DOHH2 (cell line): ENCODE data around the gene TDRD6.

ENCODE experiments used
- H3F3A ChIP-seq: fragments of 200-600 bp; sonication (generic), shearing (Covaris generic); 2 replicates; pipeline ENCODE4 v1.6.0; 2016; ENCODE audit warnings: antibody characterized with exemption, mild to moderate bottlenecking; ENCODE audit not compliant: control insufficient read depth, insufficient read depth
- H3K27ac ChIP-seq: fragments of 200-600 bp; sonication (generic); 2 replicates; pipeline ENCODE4 v1.5.1; 2014; ENCODE audit warnings: low read depth, mild to moderate bottlenecking, low read length, moderate library complexity
- H3K27me3 ChIP-seq: fragments of 200-600 bp; sonication (generic); 2 replicates; pipeline ENCODE4 v1.6.1; 2014; ENCODE audit warnings: mild to moderate bottlenecking, low read length, mixed read lengths; ENCODE audit not compliant: control insufficient read depth
- H3K36me3 ChIP-seq: fragments of 200-600 bp; sonication (generic); 2 replicates; pipeline ENCODE4 v1.6.1; 2014; ENCODE audit warnings: mild to moderate bottlenecking, low read length, moderate library complexity, mixed read lengths; ENCODE audit not compliant: control insufficient read depth
- H3K4me1 ChIP-seq: fragments of 200-600 bp; sonication (generic); 2 replicates; pipeline ENCODE4 v1.6.1; 2014; ENCODE audit warnings: mild to moderate bottlenecking, low read length, mixed read lengths; ENCODE audit not compliant: control insufficient read depth
- H3K4me2 ChIP-seq: fragments of 200-600 bp; sonication (generic); 2 replicates; pipeline ENCODE4 v1.6.0; 2014; ENCODE audit warnings: mild to moderate bottlenecking, low read length, moderate library complexity
- H3K4me3 ChIP-seq: fragments of 200-600 bp; sonication (generic); 2 replicates; pipeline ENCODE4 v1.5.1; 2014; ENCODE audit warnings: mild to moderate bottlenecking, low read length, mixed read lengths
- H3K79me2 ChIP-seq: fragments of 200-600 bp; sonication (generic); 2 replicates; pipeline ENCODE4 v1.6.1; 2014; ENCODE audit warnings: mild to moderate bottlenecking, low read length, mixed read lengths; ENCODE audit not compliant: control insufficient read depth
- H3K9me2 ChIP-seq: fragments of 200-600 bp; sonication (generic); replicated peaks from 2 replicates; pipeline ENCODE4 v1.6.1; 2014; ENCODE audit warnings: mild to moderate bottlenecking, low read length, mixed read lengths; ENCODE audit not compliant: control insufficient read depth
- H3K9me3 ChIP-seq: fragments of 200-600 bp; sonication (generic); 2 replicates; pipeline ENCODE4 v1.6.1; 2014; ENCODE audit warnings: antibody characterized with exemption, low read length, mixed read lengths; ENCODE audit not compliant: control insufficient read depth, insufficient read depth
- H4K20me1 ChIP-seq: fragments of 200-600 bp; sonication (generic); 2 replicates; pipeline ENCODE4 v1.6.0; 2014; ENCODE audit warnings: low read depth, mild to moderate bottlenecking, antibody characterized with exemption, low read length, moderate library complexity; ENCODE audit not compliant: control insufficient read depth, insufficient read depth
- EZH2phosphoT487 ChIP-seq: fragments of 200-600 bp; sonication (generic); IDR thresholded peaks from 2 replicates; pipeline ENCODE4 v1.6.1; 2017; ENCODE audit warnings: borderline replicate concordance, mild to moderate bottlenecking, antibody characterized with exemption, low read length, moderate library complexity, mixed read lengths
- TF ChIP-seq, protein P1 (sequence below): fragments of 200-600 bp; sonication (generic); IDR thresholded peaks from one replicate; pipeline ENCODE4 v1.5.1; 2014; ENCODE audit warnings: antibody characterized with exemption, mild to moderate bottlenecking, low read depth, low read length; ENCODE audit not compliant: poor library complexity, severe bottlenecking

The TDRD6 gene

DNA sequence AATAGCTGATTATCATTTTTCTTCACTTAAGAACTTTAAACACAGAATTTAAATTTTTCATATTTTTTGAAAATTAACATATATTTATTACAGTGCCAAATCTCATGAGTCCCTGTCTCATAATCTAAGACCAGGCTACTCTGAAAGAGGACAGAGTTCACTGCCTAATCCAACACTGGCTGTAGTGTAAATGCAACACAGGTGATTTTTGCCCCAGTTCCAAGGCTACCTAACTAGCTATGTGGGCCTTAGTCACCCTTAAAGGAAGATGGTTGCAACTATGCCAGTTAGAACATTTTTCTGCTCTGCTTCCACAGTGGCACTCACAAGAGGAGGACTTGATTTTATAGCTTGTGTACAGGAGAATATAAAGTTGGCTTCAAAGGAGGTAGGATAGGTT, 30.0 kb upstream of the TDRD6 start:
- H3K79me2 ChIP-seq: peaks cover 31% of the 10 kb centered on the region
- H3K4me1 ChIP-seq: peaks cover 20% of the 10 kb centered on the region
- no peaks in the 10 kb centered on the region for H3K27me3 ChIP-seq
- H3K9me3 ChIP-seq: no peaks in the 10 kb centered on the region
- TF ChIP-seq, protein P1, sequence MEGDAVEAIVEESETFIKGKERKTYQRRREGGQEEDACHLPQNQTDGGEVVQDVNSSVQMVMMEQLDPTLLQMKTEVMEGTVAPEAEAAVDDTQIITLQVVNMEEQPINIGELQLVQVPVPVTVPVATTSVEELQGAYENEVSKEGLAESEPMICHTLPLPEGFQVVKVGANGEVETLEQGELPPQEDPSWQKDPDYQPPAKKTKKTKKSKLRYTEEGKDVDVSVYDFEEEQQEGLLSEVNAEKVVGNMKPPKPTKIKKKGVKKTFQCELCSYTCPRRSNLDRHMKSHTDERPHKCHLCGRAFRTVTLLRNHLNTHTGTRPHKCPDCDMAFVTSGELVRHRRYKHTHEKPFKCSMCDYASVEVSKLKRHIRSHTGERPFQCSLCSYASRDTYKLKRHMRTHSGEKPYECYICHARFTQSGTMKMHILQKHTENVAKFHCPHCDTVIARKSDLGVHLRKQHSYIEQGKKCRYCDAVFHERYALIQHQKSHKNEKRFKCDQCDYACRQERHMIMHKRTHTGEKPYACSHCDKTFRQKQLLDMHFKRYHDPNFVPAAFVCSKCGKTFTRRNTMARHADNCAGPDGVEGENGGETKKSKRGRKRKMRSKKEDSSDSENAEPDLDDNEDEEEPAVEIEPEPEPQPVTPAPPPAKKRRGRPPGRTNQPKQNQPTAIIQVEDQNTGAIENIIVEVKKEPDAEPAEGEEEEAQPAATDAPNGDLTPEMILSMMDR: no peak
- no peak for TF ChIP-seq EZH2phosphoT487
- peaks cover 48% of the 10 kb centered on the region for H3K36me3 ChIP-seq
- H3F3A ChIP-seq: no peaks in the 10 kb centered on the region; the same call in 1 of the 2 replicates
- no peak overlapping the region for H3K4me2 ChIP-seq
- no peak overlapping the region for H3K4me3 ChIP-seq
- H3K27ac ChIP-seq: no peak overlapping the region
- H4K20me1 ChIP-seq: no peaks in the 10 kb centered on the region
- H3K9me2 ChIP-seq: no peaks in the 10 kb centered on the region

DNA sequence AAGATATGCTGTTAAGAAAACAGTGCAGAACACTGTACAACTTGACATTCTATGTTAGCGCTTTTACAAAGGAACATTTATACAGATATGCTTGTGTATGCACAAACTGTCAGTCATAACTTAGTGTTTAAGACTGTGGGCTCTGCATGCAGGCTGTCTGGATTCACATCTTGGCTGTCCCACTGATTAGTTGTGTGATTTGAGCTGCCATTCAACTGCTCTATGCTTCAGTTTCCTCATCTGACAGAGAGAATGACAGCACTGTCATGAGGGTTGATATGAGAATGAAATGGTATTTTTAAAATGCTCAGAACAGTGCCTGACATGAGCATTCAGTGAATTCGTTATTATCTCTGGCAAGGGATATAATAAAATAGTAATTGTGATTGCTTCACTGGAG, 26.2 kb upstream of the TDRD6 start:
- no peaks in the 10 kb centered on the region for H3K27me3 ChIP-seq
- no peaks in the 10 kb centered on the region for H3K9me2 ChIP-seq
- peaks cover 57% of the 10 kb centered on the region for H3K36me3 ChIP-seq
- H3K4me3 ChIP-seq: no peak overlapping the region
- no peak overlapping the region for H3K4me2 ChIP-seq
- H3K27ac ChIP-seq: no peak overlapping the region
- no peak for TF ChIP-seq EZH2phosphoT487
- TF ChIP-seq, protein P1: no peak
- no peaks in the 10 kb centered on the region for H3K9me3 ChIP-seq
- no peaks in the 10 kb centered on the region for H4K20me1 ChIP-seq
- no peaks in the 10 kb centered on the region; the same call in 1 of the 2 replicates for H3F3A ChIP-seq
- no peaks in the 10 kb centered on the region for H3K4me1 ChIP-seq
- no peaks in the 10 kb centered on the region for H3K79me2 ChIP-seq

GRCh38 chr6:46667377-46667776, 20.3 kb upstream of the TDRD6 start:
- Histone ChIP-seq H3F3A (no peaks in the 10 kb centered on the region), H3K79me2 (no peaks in the 10 kb centered on the region), H3K4me1 (no peaks in the 10 kb centered on the region), H3K36me3 (peaks cover 54% of the 10 kb centered on the region), H3K4me3 (no peak overlapping the region), H3K9me2 (no peaks in the 10 kb centered on the region), H3K27ac (no peak overlapping the region), H3K9me3 (no peaks in the 10 kb centered on the region), H3K4me2 (no peak overlapping the region), H4K20me1 (no peaks in the 10 kb centered on the region), H3K27me3 (no peaks in the 10 kb centered on the region)
- TF ChIP-seq EZH2phosphoT487: no peak
- TF ChIP-seq, protein P1: no peak

DNA sequence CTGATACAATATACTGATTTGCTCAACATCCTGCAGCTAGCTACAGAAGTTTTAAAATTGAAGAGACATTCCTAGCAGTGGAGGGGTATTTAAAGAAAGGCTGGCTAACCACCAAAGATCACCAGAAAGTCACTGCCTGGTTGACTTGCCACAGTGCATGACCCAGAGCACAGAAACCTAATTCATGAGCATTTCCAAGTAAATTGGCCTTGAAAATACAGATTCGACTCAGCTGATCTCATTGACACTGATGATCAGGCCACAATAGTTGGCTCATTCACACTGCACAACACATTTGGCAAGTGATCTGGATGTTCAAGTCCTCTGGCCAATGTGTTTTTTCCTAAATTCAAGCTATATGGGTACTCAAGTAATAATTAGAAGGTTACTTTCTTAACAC, 13.3 kb upstream of the TDRD6 start:
- Histone ChIP-seq H3K9me2 (no peaks in the 10 kb centered on the region), H3K36me3 (peaks cover 63% of the 10 kb centered on the region), H3K4me3 (peak overlapping the region; percentile 11; the same call in 1 of the 2 replicates), H3K4me1 (peaks cover 45% of the 10 kb centered on the region), H3K4me2 (peak overlapping the region; percentile 41), H3K79me2 (no peaks in the 10 kb centered on the region), H3K9me3 (no peaks in the 10 kb centered on the region), H3K27me3 (no peaks in the 10 kb centered on the region), H3F3A (no peaks in the 10 kb centered on the region), H3K27ac (no peak overlapping the region), H4K20me1 (no peaks in the 10 kb centered on the region)
- TF ChIP-seq, protein P1: no peak
- no peak for TF ChIP-seq EZH2phosphoT487
